ENCODE measurements around the gene CNTLN.
"Not testable (repeated sequence)": the region's sequence is repeated elsewhere in the genome, so short reads cannot be mapped to it uniquely, and the experiment has no call there.

DNA sequence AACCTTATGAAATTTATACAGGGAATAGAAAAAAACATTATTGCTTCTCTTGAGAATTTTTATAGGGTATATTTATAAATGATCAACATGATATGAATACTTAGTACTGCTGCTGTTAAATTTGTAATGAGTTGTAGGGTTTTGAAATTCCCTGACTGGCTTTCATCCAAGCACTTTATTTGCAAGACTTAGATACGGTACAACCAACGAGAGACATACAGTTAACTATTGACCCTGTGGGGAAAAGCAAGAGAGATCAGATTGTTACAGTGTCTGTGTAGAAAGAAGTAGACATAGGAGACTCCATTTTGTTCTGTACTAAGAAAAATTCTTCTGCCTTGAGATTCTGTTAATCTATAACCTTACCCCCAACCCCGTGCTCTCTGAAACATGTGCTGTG lies 310.3 kb downstream of the CNTLN start:
- TF ChIP-seq, protein P1, sequence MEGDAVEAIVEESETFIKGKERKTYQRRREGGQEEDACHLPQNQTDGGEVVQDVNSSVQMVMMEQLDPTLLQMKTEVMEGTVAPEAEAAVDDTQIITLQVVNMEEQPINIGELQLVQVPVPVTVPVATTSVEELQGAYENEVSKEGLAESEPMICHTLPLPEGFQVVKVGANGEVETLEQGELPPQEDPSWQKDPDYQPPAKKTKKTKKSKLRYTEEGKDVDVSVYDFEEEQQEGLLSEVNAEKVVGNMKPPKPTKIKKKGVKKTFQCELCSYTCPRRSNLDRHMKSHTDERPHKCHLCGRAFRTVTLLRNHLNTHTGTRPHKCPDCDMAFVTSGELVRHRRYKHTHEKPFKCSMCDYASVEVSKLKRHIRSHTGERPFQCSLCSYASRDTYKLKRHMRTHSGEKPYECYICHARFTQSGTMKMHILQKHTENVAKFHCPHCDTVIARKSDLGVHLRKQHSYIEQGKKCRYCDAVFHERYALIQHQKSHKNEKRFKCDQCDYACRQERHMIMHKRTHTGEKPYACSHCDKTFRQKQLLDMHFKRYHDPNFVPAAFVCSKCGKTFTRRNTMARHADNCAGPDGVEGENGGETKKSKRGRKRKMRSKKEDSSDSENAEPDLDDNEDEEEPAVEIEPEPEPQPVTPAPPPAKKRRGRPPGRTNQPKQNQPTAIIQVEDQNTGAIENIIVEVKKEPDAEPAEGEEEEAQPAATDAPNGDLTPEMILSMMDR (conservative IDR thresholded peaks at IDR 0.05; ENCODE audit: low read length): not testable (repeated sequence)
- not testable (repeated sequence) for TF ChIP-seq EZH2phosphoT487 (IDR thresholded peaks at IDR 0.05; ENCODE audit: borderline replicate concordance)
